Subcutaneous abdominal adipose tissue (tissue), 5 donors: ENCODE measurements around the gene ADCY3.

Experiments
- H3K27ac ChIP-seq: one replicate; pipeline ENCODE4 v1.7.0; 2013; ENCODE audit warnings: low read depth, mild to moderate bottlenecking, inconsistent platforms, low read length, moderate library complexity
- H3K27me3 ChIP-seq, 5 donors: one replicate each; pipeline ENCODE4 v1.7.0; 2013; ENCODE audit warnings: low read length in 5 of 5, inconsistent platforms in 1 of 5; ENCODE audit not compliant: control insufficient read depth in 5 of 5, insufficient read depth in 4 of 5
- H3K36me3 ChIP-seq, 5 donors: one replicate each; pipeline ENCODE4 v1.7.0; 2013; ENCODE audit warnings: low read length in 5 of 5; ENCODE audit not compliant: control insufficient read depth in 5 of 5, insufficient read depth in 5 of 5
- H3K4me1 ChIP-seq, 5 donors: one replicate each; pipeline ENCODE4 v1.7.0; 2013; ENCODE audit warnings: low read length in 5 of 5, mild to moderate bottlenecking in 3 of 5, moderate library complexity in 1 of 5; ENCODE audit not compliant: control insufficient read depth in 5 of 5, insufficient read depth in 5 of 5
- H3K4me3 ChIP-seq, 5 donors: one replicate each; pipeline ENCODE4 v1.7.0; 2013; ENCODE audit warnings: low read length in 5 of 5, low read depth in 1 of 5
- H3K9ac ChIP-seq, 5 donors: one replicate each; pipeline ENCODE4 v1.7.0; 2013; ENCODE audit warnings: low read length in 5 of 5, mild to moderate bottlenecking in 4 of 5, moderate library complexity in 3 of 5
- H3K9me3 ChIP-seq, 5 donors: one replicate each; pipeline ENCODE4 v1.7.0; 2013; ENCODE audit warnings: low read length in 5 of 5; ENCODE audit not compliant: control insufficient read depth in 5 of 5
- donor health status: healthy.
- donor health status: healthy.
- donor health status: healthy.
- donor health status: healthy.
- donor health status: healthy.

The ADCY3 gene

GRCh38 chr2:24822049-24822706 lies 97.9 kb downstream of the ADCY3 start:
- Histone ChIP-seq H3K27ac (no peak overlapping the region), H3K27me3 (no peaks in the 10 kb centered on the region), H3K36me3 (peaks cover 0 to 57% (median 51%) of the 10 kb centered on the region in 5 donors), H3K9me3 (no peaks in the 10 kb centered on the region), H3K4me3 (no peak overlapping the region), H3K4me1 (peaks cover 0 to 8% (median 0%) of the 10 kb centered on the region in 5 donors), H3K9ac (no peak overlapping the region)

- Histone ChIP-seq H3K36me3 (peaks cover 0 to 62% (median 54%) of the 10 kb centered on the region in 5 donors), H3K9me3 (no peaks in the 10 kb centered on the region), H3K27me3 (no peaks in the 10 kb centered on the region), H3K27ac (no peak overlapping the region), H3K4me3 (no peak overlapping the region), H3K4me1 (peaks cover 0 to 1% (median 0%) of the 10 kb centered on the region in 5 donors), H3K9ac (no peak overlapping the region)
These were observed 98.6 kb downstream of the ADCY3 start for GRCh38 chr2:24821433-24821891.

- H3K9me3 ChIP-seq = no peaks in the 10 kb centered on the region
- no peaks in the 10 kb centered on the region for H3K27me3 ChIP-seq
- H3K27ac ChIP-seq = no peak overlapping the region
- peaks cover 0 to 65% (median 54%) of the 10 kb centered on the region in 5 donors for H3K36me3 ChIP-seq
- H3K9ac ChIP-seq = no peak overlapping the region
- H3K4me1 ChIP-seq = no peaks in the 10 kb centered on the region
- H3K4me3 ChIP-seq = no peak overlapping the region
These were observed 99.2 kb downstream of the ADCY3 start for GRCh38 chr2:24820598-24821432.

DNA sequence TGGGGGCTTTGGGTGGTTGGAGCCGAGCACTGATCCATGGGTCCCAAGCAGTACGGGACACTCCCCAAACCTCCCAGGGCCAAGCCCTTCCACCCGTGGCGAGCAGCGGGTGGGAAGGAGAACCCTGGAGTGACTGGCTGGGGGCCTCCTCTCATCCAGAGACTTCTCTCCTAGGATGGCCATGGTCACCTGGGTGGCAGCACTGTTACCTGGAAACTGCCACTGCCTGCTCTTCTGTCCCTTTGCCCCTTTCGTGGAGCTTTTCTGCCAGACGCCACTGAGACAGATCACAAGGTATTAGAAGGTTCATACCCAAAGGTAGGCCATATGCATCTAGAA lies 99.9 kb downstream of the ADCY3 start:
- Histone ChIP-seq H3K36me3 (peaks cover 0 to 61% (median 51%) of the 10 kb centered on the region in 5 donors), H3K9ac (no peak overlapping the region), H3K4me3 (no peak overlapping the region), H3K27ac (no peak overlapping the region), H3K27me3 (no peaks in the 10 kb centered on the region), H3K4me1 (no peaks in the 10 kb centered on the region), H3K9me3 (no peaks in the 10 kb centered on the region)

GRCh38 chr2:24819442-24820174 lies 100.4 kb downstream of the ADCY3 start:
- no peak overlapping the region for H3K4me3 ChIP-seq
- peaks cover 0 to 61% (median 51%) of the 10 kb centered on the region in 5 donors for H3K36me3 ChIP-seq
- no peaks in the 10 kb centered on the region for H3K9me3 ChIP-seq
- H3K27me3 ChIP-seq = no peaks in the 10 kb centered on the region
- no peak overlapping the region for H3K27ac ChIP-seq
- H3K4me1 ChIP-seq = no peaks in the 10 kb centered on the region
- H3K9ac ChIP-seq = no peak overlapping the region

DNA sequence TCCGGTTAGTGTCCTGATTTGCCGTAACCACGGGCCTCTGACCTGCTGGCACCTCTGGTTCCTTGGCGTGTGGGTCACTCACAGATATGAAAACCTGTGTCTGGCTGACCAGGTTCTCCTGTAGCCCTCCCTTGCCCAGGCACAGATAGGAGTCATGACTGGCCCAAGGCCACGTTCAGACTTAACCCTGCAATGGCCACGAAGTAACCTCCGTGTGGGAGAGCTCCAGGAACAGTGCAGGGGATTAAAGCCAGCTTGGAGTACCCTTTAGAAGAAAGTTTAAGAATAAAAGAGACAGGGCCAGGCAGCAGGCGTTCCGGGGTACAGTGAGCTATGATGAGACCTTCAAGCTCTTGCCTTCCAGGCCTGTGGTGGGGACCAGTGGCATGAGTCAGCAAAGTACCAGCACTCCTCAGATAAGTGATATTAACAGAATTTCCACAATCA lies 101.3 kb downstream of the ADCY3 start:
- Histone ChIP-seq H3K9me3 (no peaks in the 10 kb centered on the region), H3K4me1 (no peaks in the 10 kb centered on the region), H3K27ac (no peak overlapping the region), H3K27me3 (no peaks in the 10 kb centered on the region), H3K36me3 (peaks cover 0 to 57% (median 50%) of the 10 kb centered on the region in 5 donors), H3K9ac (no peak overlapping the region), H3K4me3 (no peak overlapping the region)

- Histone ChIP-seq H3K9ac (no peak overlapping the region), H3K9me3 (no peaks in the 10 kb centered on the region), H3K27ac (no peak overlapping the region), H3K4me1 (no peaks in the 10 kb centered on the region), H3K27me3 (no peaks in the 10 kb centered on the region), H3K36me3 (peaks cover 0 to 43% (median 37%) of the 10 kb centered on the region in 5 donors), H3K4me3 (no peak overlapping the region)
These were observed 103.2 kb downstream of the ADCY3 start for GRCh38 chr2:24816884-24817283.

- Histone ChIP-seq H3K27me3 (no peaks in the 10 kb centered on the region), H3K4me1 (no peaks in the 10 kb centered on the region), H3K9ac (no peak overlapping the region), H3K9me3 (no peaks in the 10 kb centered on the region), H3K27ac (no peak overlapping the region), H3K36me3 (peaks cover 0 to 38% (median 32%) of the 10 kb centered on the region in 5 donors), H3K4me3 (no peak overlapping the region)
These were observed 103.6 kb downstream of the ADCY3 start for GRCh38 chr2:24816404-24816803.

DNA sequence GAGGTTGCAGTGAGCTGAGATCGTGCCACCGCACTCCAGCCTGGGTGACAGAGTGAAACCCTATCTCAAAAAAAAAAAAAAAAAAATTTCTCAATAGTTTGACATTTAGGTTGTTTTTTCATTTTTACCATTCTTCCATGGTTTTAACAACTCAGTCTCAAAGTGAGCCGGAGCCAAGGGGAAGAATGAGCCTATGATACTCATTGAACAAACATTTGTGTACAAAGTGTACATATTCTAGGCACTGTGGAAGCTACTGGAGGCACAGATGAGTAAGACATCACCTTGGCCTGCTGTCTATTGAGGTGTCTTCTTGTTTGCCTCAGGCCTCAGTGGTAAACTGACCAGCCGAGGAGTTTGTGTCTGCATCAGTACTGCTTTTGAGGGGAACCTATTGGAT lies 104.9 kb downstream of the ADCY3 start:
- H3K27me3 ChIP-seq = no peaks in the 10 kb centered on the region

DNA sequence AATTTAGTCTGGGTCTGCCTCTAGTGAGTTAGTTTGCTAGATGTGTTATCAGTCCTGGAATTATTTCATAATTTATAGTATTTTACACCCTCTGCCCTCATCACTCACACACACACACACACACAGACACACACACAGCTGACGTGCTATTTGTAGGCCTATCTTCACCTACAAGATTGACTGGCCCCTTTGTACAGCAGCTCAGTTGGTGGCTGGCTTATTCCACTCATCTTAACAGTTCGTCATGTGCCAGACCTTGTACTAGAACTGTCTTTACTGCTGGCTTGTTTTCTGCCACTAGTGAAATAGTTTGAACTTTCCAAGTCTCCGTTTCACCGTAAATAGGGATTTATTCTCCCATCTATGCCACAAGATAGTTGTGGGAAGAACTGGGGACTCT lies 105.5 kb downstream of the ADCY3 start:
- H3K4me1 ChIP-seq = no peaks in the 10 kb centered on the region
- H3K36me3 ChIP-seq = peaks cover 0 to 23% (median 13%) of the 10 kb centered on the region in 5 donors
- no peak overlapping the region for H3K9ac ChIP-seq
- H3K27ac ChIP-seq = no peak overlapping the region
- H3K27me3 ChIP-seq = no peaks in the 10 kb centered on the region
- H3K9me3 ChIP-seq = no peaks in the 10 kb centered on the region
- H3K4me3 ChIP-seq = no peak overlapping the region

More for the DNA sequence above, 104.9 kb downstream of the ADCY3 start:
- no peaks in the 10 kb centered on the region for H3K9me3 ChIP-seq
- H3K9ac ChIP-seq = no peak overlapping the region
- no peak overlapping the region for H3K4me3 ChIP-seq
- H3K36me3 ChIP-seq = peaks cover 0 to 26% (median 19%) of the 10 kb centered on the region in 5 donors
- no peak overlapping the region for H3K27ac ChIP-seq
- no peaks in the 10 kb centered on the region for H3K4me1 ChIP-seq
